ENCODE results near the gene PPM1J.
"Not testable (repeated sequence)": the region's sequence is repeated elsewhere in the genome, so short reads cannot be mapped to it uniquely, and the experiment has no call there.

PPM1J gene, protein sequence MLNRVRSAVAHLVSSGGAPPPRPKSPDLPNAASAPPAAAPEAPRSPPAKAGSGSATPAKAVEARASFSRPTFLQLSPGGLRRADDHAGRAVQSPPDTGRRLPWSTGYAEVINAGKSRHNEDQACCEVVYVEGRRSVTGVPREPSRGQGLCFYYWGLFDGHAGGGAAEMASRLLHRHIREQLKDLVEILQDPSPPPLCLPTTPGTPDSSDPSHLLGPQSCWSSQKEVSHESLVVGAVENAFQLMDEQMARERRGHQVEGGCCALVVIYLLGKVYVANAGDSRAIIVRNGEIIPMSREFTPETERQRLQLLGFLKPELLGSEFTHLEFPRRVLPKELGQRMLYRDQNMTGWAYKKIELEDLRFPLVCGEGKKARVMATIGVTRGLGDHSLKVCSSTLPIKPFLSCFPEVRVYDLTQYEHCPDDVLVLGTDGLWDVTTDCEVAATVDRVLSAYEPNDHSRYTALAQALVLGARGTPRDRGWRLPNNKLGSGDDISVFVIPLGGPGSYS

DNA sequence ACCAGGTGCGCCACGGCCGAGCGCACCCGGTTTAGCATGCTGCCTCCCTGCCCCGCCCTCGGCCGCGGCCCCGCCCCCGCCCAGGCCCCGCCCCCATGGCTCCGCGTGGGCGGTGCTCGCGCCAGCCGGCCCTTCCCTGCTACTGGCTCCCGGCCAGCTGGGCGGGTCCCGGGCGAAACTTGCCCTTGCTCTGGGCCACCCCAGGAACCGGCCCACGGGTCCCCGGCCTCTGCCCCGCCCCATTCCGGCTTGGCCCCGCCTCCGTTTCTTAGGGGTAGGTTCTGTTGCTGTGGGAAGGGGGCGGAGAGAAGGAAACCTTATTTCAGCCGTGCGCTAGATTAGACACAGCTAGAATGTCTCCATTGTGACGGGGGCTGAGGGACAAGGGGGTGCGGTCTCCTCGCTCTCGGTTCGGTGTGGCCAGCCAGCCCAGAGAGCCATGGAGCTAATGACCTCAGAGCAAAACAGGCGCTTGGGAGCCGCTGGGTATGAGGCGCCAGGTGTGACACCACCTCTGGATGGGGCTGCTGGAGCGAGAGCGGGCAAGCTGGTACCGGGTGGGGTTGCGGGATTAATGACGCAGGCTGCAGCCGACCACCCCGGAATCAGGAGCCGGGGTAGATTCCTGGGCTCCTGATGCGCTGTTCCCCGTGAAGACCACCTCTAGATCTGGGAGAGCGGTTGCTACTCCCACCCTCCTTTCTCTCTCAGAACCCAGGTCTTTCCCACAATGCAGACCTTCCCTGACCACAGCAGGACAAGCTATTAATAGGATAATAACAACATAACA, at the start of gene PPM1J:
Gene PPM1J (minus strand): TSS at position 69 of the 790 bp plus-strand sequence. CDS start 31 bp downstream, at position 38.
- DNase-seq, result peak; percentile 67 to 72

- peak; percentile 40 to 74 for DNase-seq
These were observed 47.7 kb upstream of the PPM1J start for GRCh38 chr1:112762541-112763500.

GRCh38 chr1:112761714-112762480, 46.8 kb upstream of the PPM1J start:
- no peak for DNase-seq

GRCh38 chr1:112759228-112759627, 44.1 kb upstream of the PPM1J start:
- no peak for DNase-seq

DNA sequence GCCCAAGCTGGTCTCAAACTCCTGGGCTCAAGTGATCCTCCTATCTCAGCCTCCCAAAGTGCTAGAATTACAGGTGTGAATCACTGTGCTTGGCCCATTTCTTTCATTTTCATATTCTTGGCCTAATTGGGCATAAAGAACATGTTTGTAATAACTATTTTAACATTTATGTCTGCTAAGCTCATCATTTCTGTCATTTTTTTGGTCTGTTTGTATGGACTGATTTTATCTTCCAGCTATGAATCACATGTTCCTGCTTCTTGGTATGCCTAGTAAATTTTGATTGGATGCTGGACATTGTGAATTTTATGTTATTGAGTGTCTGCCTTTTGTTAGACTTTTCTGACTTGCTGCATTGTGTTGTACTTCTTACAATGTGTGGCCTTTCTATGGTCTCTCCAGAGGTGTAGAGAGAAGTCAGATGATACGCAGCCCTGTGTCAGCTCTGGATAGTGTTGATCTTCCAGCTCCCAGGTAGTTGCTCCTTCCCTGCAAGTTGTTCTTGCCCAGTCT, 39.0 kb upstream of the PPM1J start:
- DNase-seq, result no peak

DNA sequence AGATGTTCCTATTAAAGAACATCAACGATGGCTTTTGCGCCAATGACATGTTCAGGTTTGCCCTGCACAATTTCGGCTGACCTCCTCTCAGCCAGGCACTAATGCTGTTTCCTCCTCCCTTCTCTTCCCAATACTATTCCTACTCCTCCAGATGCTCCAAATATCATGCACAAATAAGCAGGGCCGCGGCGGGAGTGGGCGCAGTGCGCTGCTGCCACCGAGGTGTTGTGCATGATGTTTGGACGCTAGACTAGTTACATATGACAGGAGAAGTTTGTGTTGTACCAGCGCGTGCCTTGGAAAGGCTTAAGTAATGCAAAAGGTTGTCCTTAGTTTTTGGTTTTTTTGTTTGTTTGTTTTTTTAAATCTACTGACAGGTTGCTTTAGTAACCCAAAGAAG, 33.3 kb upstream of the PPM1J start:
- DNase-seq, result no peak

GRCh38 chr1:112744009-112744578, 29.0 kb upstream of the PPM1J start:
- no peak for DNase-seq

DNA sequence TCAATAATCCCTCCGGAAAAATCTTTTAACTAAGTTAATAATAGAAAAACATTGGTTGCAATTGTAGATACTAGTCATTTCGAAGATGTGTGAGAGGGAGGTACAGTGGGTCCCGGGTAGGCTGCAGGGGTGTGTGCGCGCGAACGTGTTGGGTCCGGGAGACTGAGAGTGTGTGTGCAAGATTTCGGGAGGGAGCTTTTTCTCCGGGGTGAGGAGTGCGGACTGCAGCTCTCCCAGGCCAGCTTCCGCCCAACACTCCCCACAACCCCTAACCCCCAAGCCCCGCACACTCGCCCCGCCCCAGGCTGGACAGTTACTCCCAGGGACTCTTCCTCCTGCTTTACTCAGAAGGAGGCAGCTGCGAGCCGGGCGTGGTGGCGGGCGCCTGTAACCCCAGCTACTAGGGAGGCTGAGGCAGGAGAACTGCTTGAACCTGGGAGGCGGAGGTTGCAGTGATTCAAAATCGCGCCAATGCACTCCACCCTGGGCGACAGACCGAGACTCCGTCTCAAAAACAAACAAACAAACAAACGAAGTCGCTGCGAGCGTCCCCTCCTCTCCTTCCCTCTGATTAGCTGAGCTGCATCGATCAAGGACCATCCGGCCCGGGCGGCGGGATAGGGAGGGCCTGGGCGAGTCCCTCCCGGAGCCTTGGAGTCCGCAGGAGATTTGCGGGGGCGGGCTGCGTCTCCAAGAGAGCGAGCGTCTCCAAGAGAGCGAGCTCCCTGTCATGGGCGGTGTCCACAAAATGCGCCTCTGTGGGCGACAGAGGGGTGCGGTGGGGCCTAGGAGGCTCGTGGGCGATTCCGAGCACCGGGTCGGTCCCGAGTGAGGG, 28.3 kb upstream of the PPM1J start:
- DNase-seq, result no peak

GRCh38 chr1:112737573-112737972, 22.4 kb upstream of the PPM1J start:
- DNase-seq, result no peak

- DNase-seq, result no peak
These were observed 20.6 kb upstream of the PPM1J start for GRCh38 chr1:112735752-112736151.

GRCh38 chr1:112731451-112731850, 16.3 kb upstream of the PPM1J start:
- DNase-seq, result no peak

GRCh38 chr1:112729909-112730308, 14.8 kb upstream of the PPM1J start:
- no peak for DNase-seq

- not testable (repeated sequence) for DNase-seq
These were observed 13.9 kb upstream of the PPM1J start for GRCh38 chr1:112729011-112729410.

DNA sequence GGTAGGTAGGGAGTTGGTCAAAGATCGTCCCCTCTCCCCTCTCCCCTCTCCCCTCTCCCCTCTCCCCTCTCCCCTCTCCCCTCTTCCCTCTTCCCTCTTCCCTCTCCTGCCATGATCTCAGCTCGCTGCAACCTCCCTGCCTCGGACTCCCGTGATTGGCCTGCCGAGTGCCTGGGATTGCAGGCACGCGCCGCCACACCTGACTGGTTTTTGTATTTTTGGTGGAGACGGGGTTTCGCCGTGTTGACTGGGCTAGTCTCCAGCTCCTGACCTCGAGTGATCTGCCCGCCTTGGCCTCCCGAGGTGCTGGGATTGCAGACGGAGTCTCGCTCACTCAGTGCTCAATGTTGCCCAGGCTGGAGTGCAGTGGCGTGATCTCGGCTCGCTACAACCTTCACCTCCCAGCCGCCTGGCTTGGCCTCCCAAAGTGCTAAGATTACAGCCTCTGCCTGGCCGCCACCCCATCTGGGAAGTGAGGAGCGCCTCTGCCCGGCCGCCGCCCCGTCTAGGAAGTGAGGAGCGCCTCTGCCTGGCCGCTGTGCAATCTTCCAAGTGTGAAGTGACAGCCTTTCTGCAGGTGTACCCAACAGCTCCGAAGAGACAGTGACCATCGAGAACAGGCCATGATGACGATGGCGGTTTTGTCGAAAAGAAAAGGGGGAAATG, 13.3 kb upstream of the PPM1J start:
- not testable (repeated sequence) for DNase-seq

DNA sequence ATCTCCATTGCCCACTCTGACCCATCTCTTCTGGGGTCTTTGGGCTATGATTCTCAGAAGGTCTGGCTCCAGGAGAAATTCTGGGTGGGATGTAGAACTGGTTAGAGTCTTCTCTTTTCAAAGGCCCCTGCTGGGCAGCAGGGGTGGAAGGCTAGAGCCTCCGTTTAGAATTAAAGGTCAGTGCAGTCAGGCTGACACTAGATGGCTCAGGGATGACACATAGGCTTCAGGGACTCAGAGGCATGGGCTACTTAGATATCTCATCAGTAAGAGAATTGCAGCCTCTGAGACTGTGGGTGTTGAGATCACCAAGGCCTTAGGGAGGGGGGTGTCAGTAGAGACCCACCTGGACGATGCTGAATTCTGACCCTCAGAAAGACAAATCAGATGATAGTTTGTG, 12.6 kb upstream of the PPM1J start:
- no peak for DNase-seq

DNA sequence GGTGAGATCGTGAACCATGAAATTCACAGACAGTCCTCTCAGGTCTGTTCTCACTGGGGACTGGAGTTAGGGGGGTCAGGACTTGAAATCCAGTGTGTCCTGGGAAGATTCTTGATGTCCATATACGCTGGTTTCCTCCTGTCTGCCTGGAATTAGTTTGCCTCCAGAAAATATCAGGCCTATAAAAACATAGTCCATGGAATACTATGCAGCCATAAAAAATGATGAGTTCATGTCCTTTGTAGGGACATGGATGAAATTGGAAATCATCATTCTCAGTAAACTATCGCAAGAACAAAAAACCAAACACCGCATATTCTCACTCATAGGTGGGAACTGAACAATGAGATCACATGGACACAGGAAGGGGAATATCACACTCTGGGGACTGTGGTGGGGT, 9.1 kb upstream of the PPM1J start:
- not testable (repeated sequence) for DNase-seq

GRCh38 chr1:112723511-112723839, 8.3 kb upstream of the PPM1J start:
- DNase-seq, result no peak

GRCh38 chr1:112722601-112723510, 7.7 kb upstream of the PPM1J start:
- DNase-seq, result peak in 1 of 2 experiments; percentile 27
